OCI-LY3 (cell line): ENCODE results near the gene LDLR.

ENCODE experiments used
- EZH2phosphoT487 ChIP-seq: fragments of 200-600 bp; shearing (Covaris generic); IDR thresholded peaks from 2 replicates; pipeline ENCODE4 v1.6.1; 2018; ENCODE audit warnings: antibody characterized with exemption, mixed run types, low read depth
- TF ChIP-seq, protein P1 (sequence below): fragments of 200-600, 300-600 bp; sonication (generic); IDR thresholded peaks from 2 replicates; pipeline ENCODE4 v1.5.1; 2014; ENCODE audit warnings: antibody characterized with exemption, low read length, low read depth

DNA sequence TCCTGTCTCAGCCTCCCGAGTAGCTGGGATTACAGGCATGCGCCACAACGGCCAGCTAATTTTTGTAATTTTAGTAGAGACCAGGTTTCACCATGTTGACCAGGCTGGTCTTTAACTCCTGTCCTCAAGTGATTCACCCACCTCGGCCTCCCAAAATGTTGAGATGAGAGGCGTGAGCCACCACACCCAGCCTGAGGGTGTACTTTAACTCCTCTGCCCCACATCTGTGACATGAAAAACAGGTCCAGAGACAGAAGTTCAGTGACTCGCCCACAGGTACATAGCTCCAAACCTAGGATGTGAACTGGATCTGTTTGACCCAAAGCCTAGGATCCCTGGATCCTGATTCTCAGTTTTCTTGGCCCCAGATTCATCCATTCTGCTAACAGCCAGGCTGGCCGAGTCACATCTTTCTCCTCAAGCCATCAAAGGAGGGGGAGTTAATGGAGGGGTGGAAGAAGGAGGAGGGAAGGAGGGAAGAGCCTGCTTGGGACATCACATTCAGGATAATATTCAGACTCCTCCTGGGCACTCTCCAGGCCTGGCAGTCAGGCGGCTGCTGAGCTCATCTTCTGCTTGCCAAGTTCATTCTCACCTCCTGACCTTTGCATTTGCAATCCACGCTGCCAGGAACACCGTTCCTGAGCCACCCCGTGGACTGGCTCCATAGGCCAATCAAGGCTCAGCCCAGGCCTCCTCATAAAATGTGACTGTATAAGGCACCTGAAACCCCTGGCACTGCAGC is 63.2 kb downstream of the LDLR start:
- no peak for TF ChIP-seq EZH2phosphoT487
- TF ChIP-seq, protein P1, sequence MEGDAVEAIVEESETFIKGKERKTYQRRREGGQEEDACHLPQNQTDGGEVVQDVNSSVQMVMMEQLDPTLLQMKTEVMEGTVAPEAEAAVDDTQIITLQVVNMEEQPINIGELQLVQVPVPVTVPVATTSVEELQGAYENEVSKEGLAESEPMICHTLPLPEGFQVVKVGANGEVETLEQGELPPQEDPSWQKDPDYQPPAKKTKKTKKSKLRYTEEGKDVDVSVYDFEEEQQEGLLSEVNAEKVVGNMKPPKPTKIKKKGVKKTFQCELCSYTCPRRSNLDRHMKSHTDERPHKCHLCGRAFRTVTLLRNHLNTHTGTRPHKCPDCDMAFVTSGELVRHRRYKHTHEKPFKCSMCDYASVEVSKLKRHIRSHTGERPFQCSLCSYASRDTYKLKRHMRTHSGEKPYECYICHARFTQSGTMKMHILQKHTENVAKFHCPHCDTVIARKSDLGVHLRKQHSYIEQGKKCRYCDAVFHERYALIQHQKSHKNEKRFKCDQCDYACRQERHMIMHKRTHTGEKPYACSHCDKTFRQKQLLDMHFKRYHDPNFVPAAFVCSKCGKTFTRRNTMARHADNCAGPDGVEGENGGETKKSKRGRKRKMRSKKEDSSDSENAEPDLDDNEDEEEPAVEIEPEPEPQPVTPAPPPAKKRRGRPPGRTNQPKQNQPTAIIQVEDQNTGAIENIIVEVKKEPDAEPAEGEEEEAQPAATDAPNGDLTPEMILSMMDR, result no peak
